Measurements from ENCODE around the gene NSMCE1. TPM values are rescaled to one million over a fixed set of nuclear protein-coding genes. Genes with fewer than 3 reads are reported as not detected.

Gene NSMCE1, protein sequence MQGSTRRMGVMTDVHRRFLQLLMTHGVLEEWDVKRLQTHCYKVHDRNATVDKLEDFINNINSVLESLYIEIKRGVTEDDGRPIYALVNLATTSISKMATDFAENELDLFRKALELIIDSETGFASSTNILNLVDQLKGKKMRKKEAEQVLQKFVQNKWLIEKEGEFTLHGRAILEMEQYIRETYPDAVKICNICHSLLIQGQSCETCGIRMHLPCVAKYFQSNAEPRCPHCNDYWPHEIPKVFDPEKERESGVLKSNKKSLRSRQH
- 10 to 100 TPM; 36.4 to 42.0 (median 40.6) TPM for total RNA-seq

GRCh38 chr16:27268376-27269299 lies at the start of gene NSMCE1:
TSS of gene NSMCE1 (minus strand) at chr16:27268772. CDS start at chr16:27257570, 11,202 bp downstream.
- TF ChIP-seq, protein P1, sequence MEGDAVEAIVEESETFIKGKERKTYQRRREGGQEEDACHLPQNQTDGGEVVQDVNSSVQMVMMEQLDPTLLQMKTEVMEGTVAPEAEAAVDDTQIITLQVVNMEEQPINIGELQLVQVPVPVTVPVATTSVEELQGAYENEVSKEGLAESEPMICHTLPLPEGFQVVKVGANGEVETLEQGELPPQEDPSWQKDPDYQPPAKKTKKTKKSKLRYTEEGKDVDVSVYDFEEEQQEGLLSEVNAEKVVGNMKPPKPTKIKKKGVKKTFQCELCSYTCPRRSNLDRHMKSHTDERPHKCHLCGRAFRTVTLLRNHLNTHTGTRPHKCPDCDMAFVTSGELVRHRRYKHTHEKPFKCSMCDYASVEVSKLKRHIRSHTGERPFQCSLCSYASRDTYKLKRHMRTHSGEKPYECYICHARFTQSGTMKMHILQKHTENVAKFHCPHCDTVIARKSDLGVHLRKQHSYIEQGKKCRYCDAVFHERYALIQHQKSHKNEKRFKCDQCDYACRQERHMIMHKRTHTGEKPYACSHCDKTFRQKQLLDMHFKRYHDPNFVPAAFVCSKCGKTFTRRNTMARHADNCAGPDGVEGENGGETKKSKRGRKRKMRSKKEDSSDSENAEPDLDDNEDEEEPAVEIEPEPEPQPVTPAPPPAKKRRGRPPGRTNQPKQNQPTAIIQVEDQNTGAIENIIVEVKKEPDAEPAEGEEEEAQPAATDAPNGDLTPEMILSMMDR (IDR thresholded peaks at IDR 0.05; ENCODE audit: low read depth), result no peak

GRCh38 chr16:27317738-27318391 lies 49.3 kb upstream of the NSMCE1 start:
- TF ChIP-seq, protein P1 (IDR thresholded peaks at IDR 0.05; ENCODE audit: low read depth), result no peak

DNA sequence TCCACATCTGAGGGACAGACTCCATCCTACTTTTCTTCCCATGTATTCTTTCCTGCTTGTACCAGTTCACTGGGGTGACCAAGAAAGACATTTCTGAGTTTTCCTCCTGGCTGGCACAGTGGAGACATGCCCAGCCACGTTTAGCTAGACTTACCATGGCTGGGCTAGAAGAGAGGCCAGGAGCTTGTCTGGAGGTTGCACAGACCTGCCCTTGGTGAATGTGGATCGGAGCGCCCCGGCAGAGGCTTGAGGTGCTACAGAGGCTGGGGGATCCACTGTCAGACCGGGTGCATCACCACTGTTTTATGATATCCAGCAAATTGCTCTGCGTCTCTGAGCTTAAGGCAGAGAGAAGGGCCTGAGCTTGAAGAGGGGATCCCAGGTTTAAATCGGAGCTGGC lies 48.7 kb upstream of the NSMCE1 start:
- TF ChIP-seq, protein P1 (IDR thresholded peaks at IDR 0.05; ENCODE audit: low read depth), result no peak

DNA sequence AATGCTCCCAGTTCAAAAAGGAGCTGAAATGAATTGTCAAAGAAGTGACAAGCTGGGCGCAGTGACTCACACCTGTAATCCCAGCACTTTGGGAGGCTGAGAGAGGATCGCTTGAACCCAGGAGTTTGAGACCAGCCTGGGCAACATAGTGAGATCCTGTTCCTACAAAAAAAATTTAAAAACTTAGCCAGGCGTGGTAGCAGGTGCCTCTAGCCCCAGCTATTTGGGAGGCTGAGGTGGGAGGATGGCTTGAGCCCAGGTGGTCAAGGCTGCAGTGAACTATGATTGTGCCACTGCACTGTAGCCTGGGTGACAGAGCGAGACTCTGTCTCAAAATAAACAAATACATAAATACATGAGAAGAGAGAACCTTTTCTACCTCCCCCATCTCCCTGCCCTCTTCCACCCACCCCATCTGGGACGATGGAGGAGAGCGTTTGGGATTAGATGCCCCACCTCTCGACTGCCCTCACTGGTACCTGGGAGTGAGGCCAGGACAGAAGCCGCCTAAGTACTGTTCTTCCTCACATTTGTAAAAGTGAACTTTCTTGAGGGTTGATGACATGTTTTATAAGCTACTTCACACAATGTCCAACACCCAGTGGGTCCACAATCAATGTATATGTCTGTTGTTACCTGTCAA lies 47.6 kb upstream of the NSMCE1 start:
- TF ChIP-seq, protein P1 (IDR thresholded peaks at IDR 0.05; ENCODE audit: low read depth), result no peak

DNA sequence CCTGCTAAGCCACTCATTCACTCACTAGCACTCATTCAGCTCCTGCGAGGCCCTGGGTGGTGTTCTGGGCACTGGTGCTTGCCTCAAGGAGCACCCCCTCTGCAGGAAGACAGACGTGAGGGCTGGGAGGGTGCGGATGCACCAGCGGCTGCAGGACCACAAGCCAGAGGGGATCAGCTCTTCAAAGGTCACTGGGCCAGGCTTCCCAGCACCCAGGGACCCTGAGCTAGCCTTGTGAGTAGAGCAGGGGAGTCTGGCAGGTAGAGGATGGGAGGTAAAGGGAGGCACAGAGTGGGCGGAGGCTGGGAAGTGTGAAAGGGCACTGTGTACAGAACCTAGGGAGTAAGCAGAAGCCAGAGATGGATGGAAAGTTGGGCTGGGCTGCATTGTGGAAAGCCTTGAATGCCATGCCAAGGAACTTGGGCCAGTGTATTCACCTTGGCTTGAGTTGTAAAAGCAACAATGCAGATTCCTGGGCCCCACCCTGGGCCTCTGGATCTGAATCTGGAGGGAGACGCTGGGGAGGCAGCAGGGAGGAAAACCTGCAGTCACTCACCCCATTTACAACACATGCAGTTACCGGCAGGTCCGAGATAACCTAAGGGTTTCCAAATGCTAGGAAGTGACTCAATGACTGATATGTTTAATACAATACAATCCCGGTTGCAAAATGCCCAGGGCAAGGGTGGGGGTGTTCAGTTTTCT lies 46.9 kb upstream of the NSMCE1 start:
- TF ChIP-seq, protein P1 (IDR thresholded peaks at IDR 0.05; ENCODE audit: low read depth), result no peak

DNA sequence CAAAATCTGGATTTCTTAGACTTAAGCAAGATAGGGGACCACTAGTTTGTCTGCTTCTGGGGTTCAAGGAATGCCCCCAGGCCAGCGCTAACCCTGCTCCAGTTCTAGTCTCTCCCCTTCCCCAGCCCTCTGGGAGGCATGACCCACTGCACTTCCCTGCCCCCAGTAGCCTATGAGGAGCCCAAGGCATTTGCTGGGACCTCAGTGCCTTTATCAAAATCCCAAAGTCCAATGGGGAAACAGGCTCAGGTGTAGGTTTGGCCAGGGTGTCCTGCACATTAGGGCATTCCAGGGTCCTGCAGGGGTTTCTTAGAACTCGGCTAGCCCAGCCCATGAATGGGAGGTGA lies 46.4 kb upstream of the NSMCE1 start:
- TF ChIP-seq, protein P1 (IDR thresholded peaks at IDR 0.05; ENCODE audit: low read depth), result no peak
